GM11168 (cell line): ENCODE data around the gene MAEA.
"Not testable (repeated sequence)": the region's sequence is repeated elsewhere in the genome, so short reads cannot be mapped to it uniquely, and the experiment has no call there.

Source experiments
- in situ Hi-C: fragments of 300-500 bp; cut with MboI; formaldehyde crosslinking; loops from one replicate; pipeline ENCODE4 v1.12.0; 2022; ENCODE audit warnings: low sequenced_read_pairs; ENCODE audit not compliant: unreplicated experiment

The MAEA gene

GRCh38 chr4:1277667-1278665 lies 11.7 kb upstream of the MAEA start:
- in situ Hi-C loops, result no loop called here

- in situ Hi-C loops, result no loop called here
These were observed 10.4 kb upstream of the MAEA start for GRCh38 chr4:1279253-1279652.

- in situ Hi-C loops, result no loop called here
These were observed 6.0 kb upstream of the MAEA start for GRCh38 chr4:1283711-1284110.

GRCh38 chr4:1285151-1285789 lies 4.4 kb upstream of the MAEA start:
- in situ Hi-C loops, result no loop called here

GRCh38 chr4:1285790-1286553 lies 3.7 kb upstream of the MAEA start:
- in situ Hi-C loops, result no loop called here

- in situ Hi-C loops, result no loop called here
These were observed 905 bp upstream of the MAEA start for GRCh38 chr4:1288786-1289185.

- in situ Hi-C loops, result no loop called here
These were observed 680 bp downstream of the MAEA start for GRCh38 chr4:1290165-1290977.

GRCh38 chr4:1291091-1291490 lies 1.4 kb downstream of the MAEA start:
- in situ Hi-C loops, result no loop called here

GRCh38 chr4:1291996-1292702 lies 2.5 kb downstream of the MAEA start:
- in situ Hi-C loops, result no loop called here

GRCh38 chr4:1292703-1293011 lies 3.0 kb downstream of the MAEA start:
- in situ Hi-C loops, result not testable (repeated sequence)

GRCh38 chr4:1293531-1293941 lies 3.8 kb downstream of the MAEA start:
- in situ Hi-C loops, result no loop called here

- in situ Hi-C loops, result no loop called here
These were observed 4.3 kb downstream of the MAEA start for GRCh38 chr4:1293991-1294390.

- in situ Hi-C loops, result no loop called here
These were observed 4.7 kb downstream of the MAEA start for GRCh38 chr4:1294424-1294823.

- in situ Hi-C loops, result no loop called here
These were observed 5.2 kb downstream of the MAEA start for GRCh38 chr4:1294891-1295290.

GRCh38 chr4:1295405-1296055 lies 5.8 kb downstream of the MAEA start:
- in situ Hi-C loops, result no loop called here

GRCh38 chr4:1296324-1297022 lies 6.8 kb downstream of the MAEA start:
- in situ Hi-C loops, result no loop called here

GRCh38 chr4:1297023-1297395 lies 7.3 kb downstream of the MAEA start:
- in situ Hi-C loops, result no loop called here
